Activated CD4-positive, alpha-beta T cell treated with anti-CD3 and anti-CD28 coated beads, Interleukin-2, amount 50 U/mL, for 24 hours (primary cell): ENCODE results near the gene SEMA6B.

Experiments
- DNase-seq, 2 donors: peaks; one replicate each; pipeline ENCODE4 v3.0.0-alpha.2; 2020; ENCODE audit warnings: low read depth in 1 of 2, low spot score in 1 of 2

The SEMA6B gene

DNA sequence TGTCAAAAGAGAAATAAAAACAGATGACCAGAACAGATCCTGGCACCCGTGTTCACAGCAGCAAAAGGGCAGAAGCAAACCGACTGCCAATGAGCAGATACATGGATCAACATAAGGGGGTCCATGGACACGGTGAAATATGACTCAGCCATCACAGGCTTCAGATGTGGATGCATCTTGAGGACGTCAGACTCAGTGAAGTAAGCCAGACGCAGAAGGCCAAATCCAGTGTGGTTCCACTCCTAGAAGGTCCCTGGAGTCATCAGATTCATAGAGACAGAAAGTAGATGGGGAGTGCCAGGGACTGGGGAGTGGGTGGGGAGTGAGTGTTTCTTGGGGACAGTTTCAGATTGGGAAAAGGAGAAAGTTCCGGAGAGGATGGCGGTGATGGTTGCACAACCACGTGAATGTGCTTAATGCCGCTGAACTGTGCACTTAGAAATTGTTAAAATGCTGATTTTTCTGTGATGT lies 28.8 kb upstream of the SEMA6B start:
- no peak for DNase-seq

DNA sequence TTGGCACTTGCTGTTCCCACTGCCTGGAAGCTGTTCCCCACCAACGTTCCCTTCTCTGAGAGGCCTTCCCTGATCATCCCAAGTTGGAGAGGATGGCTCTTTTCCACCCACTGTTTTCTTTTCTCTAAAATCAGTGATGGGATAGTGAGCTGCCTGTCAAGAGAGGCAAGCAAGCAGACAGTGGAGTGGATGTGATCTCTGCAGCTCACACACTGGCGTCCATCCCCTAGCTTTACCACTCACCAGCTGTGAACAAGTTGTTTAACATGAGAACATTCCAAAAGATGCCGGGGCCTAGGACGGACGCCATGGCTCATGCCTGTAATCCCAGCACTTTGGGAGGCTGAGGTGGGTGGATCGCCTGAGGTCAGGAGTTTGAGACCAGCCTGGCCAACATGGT lies 28.0 kb upstream of the SEMA6B start:
- no peak for DNase-seq

DNA sequence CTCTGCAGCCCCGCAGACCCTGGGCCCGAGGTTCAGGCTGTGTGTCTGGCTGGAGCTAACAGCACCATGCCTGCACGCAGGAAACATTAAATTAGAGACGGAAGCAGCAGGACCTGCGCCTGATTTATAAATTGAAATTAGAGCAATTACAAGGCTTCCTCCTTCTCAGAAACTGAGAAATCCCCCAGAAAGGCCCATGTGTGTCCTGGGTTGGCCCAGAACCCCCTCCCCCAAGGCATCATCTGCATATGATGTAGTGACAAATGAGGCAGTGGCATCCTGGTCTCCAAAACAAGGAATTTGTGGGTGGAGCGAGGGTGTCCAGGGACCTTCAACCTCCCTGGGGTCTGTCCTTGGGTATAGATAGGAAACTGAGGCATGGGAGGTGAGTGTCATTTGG lies 27.2 kb upstream of the SEMA6B start:
- DNase-seq, result no peak

DNA sequence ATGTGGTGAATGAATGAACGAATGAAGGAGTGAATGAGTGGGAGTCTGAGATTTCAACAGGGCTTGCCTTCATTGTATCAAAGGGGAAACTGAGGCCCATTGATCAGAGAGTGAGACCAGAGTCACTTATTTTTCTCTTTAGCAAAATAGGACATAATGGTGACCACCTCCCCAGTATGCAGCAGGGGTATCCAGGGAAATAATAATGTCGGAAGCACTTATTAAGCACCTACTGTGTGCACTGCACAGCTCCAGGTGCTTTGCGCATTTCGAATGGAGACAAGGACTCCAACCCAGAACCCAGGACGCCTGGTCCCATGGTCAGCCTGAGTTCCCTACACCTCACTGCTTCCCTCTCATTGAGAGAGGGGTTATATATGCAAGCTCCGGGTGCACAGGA lies 26.8 kb upstream of the SEMA6B start:
- DNase-seq, result no peak

DNA sequence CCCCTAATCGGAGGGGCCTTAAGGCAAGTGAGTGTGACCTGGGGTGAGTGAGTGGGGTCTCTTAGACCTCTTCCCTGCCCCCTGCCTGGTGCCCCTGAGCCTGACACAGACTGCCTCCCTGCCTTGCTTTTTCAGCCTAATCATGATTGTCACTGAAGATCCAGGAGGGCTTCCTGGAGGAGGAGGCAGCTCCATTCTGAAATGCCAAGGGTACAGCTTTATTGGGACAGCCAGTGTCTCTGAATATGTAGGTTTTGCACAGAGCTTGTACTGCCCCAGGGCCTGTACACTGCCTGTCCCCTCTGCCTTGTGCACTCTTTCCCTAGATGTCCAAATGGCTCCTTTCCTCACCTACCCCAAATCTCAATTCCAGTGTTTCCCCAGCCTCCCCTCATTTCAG lies 26.1 kb upstream of the SEMA6B start:
- no peak for DNase-seq

DNA sequence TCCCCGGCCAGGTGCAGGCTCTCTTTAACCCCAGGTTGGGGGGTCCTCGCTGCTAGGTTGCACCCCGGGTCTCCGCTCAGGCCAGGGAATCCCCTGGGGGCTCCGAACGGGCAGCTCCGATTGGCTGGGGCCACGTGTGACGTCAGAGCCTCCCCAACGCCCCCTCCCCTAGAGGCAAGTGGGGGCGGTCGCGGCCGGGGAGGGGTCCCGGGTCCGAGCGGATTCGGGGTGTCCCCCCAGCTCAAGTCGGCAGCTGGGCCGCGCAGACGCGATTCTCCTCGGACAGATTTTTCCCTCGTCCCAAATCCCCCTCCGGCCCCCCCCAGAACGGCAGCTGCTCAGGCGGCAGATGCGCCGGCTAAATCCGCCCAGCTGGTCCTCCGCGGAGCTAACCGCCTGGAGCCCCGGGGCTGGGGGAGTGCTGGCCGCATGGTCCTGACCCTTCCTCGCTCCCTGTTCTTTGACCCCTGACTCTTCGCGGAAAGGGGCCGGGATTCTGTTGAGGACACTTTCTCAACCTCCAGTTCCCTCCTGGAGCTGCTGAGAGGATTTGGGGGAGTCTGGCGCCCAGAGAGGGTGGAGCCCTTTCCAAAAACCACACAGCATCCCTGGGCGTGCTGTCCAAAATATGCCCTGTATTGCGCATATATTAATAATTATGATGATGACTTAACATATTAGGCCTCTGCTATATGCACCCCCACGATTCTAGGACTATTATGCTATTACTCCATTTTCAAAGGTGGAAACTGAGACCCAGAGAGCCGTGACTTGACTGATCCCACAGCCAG lies 25.4 kb upstream of the SEMA6B start:
- DNase-seq, result no peak

DNA sequence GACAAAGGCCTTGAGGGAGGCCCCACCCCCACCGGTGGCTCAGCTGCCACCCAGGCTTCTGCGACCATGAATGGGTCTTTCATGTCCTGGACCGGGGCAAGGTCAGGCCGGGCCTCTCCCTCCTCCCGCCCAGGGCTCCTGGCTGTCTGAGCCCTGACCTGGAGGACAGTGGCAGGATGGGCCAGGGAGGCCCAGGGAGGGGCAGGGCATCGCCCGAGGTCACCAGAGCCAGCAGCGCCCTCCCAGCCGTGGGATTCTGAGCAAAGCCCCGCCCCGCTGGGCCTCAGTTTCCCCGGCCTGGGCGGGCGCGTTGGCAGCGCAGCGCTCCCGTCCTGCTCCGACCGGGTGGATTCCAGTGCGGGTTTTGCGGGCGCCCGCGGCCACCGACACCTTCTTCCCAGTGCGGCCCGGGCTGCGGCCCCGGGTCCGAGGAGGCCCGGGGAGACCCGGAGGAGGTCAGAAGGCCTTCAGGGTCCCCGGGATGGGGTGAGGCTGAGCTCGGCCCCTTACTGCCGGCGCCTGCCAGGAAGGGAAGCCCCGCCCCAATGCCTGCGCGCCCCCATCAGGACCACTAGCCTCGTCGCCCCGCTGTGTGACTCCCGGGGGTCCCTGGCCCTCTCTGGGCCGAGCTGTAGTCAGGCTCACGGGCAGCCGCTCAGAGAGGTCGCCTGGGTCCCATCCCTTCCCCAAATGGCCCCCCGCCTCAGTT lies 24.6 kb upstream of the SEMA6B start:
- DNase-seq, result no peak

DNA sequence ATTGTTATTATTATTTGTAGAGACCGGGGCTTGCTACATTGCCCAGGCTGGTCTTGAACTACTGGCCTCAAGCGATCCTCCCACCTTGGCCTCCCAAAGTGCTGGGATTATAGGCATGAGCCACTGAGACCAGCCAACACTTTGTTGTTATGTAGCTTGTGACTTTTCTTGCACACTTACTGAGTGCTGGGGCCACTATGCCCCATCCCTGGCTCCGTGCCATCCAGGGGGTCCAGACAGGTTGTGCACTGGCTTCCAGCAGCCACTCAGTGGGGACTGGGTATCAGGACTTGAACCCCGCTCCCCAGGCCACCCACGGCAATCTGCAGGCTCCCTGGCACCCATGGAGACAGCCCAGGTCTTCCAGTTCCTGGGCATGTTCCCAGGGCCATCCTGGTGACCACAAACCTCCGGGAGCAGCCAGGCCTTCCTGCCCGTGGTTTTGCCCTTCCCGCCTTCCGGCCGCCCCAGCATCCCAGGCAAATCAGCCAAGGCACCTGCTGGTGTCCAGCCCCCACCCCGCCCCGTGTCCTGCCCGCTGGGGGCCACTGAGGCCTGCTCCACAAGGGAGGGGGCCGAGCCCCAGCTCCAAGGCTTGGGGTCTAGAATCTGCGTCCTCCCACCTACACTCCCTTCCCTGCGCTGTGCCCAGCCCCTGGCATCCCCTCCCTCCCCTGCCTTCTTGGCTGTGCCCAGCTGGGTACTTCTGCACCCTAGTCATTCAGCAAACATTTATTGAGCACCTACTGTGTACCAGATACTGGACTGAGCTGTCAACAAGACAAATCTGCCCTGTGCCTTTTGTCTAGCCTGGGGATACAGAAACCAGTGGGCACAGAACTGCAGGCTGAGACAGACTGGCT lies 23.7 kb upstream of the SEMA6B start:
- DNase-seq, result no peak

DNA sequence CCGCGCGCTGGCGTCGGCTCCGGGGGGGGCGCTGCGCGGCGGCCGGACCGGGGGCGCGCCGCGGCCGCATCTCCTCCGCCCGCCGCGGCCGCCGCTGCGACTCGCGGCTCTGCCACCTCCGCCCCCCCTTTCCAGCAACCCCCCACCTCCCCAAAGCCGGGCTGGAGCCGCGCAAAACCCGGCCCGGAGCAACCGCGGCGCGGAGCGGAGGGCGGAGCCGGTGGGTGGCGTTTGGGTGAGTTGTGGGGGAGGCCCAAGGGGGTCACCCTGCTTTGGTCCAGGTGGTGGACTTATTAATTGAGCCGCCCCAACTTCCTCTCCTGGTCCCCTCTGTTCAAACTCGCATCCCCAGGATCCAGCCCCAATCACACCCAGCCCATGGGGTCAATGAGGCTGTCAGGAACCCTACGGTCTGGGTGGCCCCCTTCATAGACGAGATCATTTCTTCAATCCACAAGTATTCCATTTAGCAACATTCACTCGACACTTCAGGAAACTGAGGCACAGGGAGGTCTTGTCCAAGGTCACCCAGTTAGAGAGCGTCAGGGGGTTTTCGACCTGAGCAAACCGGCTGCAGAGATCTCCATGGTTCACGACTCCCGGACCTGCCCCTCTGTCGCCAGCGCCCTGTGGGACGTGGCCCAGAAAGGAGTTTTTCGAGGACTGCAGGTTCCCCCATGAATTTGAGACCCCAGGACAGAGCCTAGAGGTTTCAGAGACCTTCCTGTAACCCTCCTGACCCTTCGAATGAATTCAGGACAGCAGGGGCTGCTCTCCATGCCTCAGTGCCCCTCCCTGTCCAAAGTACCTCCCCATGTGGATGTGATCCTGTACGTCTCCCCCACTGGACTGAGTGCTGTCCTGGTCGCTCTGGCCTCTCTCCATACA lies 22.4 kb upstream of the SEMA6B start:
- DNase-seq, result no peak

DNA sequence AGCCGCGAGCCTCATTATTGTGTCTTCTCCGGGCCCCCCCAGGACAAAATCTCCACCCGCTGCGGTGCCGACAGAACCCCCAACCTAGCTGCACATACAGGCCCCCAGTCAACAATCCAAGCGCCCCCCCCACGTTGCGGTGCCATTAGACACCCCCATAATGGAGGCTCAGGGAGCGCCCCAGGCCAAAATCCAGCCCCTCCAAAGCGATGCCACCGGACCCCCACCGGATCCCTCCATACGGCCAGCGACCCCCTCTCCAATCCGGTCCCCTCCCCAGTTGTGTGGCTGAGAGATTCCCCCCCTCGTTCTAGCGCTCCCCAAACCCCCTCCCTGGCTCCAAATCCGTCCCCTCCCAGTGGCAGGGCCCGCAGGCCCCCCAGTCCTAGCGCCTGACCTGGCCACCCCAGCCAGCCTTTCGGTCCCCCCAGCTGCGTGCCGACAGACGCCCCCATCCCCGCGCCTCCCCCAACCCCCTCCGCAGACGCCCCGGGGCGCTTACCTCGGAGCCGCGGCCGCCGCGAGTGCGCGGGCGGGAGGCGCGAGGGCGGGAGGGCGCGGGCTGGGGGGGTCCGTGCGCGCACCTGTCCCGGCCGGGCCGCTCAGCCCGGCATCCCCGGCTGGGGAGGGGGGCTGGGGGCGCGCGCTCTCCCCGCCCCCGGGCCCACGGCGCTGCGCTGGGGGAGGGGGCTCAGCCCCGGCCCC lies 21.6 kb upstream of the SEMA6B start:
- no peak for DNase-seq

DNA sequence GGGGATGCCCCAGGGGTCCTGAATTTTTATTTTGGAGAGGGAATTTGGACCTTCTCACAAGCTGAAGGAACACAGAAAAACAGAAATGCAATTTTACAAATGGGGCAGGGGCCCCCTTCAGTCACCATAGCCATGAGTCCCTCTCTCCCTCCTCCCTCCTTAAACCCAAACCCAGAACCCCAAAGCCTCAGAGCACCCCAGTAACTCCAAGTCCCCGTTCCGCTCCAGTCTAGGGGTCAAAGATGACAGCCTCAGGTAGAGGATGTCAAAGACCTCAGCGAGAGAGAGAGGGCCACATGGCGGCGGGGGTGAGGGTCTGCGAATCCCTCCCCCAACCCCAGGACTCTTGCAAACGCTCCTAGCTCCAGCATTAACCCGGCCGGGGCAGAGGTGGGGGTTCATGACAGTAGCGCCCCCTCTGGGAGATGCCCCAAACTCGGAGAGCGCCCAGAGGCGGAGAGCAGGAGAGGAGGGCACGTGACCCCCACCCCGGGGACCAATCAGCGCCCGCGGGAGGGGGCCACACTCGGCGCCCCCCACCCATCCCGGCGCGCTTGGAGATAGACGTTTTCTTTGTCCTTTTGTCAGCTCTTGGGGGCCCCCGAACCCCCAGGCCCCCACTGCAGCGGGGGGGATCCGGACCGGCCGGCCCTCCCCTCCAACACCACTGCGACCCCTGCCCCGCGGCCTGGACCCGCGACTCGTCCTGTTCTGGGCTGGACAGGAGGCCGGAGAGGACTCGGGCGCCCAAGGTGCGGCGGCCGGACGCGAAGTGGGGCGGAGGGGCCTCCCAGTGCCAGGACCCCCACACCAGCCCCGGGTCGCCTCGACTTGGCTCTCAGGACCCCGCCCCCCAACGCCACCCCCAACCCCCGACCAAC lies 20.8 kb upstream of the SEMA6B start:
- no peak for DNase-seq

DNA sequence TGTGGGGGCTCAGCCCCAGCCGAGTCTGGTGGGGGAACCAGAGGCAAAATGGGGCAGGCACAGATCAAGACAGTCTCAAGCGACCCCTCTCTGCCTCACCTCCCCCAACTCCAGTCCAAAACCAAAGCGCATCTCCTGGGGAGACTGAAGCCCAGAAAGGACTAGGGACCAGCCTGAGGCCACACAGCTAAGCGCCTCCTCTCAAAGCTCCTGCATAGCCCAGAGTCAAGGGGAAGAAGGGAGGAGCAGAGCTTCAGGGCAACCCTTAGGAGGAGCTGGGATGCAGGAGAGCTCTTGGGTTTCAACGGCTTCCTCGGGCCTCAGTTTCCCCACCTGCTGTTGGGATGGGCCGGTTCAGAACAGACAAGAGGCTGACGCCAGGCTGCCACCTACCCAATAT lies 19.9 kb upstream of the SEMA6B start:
- DNase-seq, result no peak

DNA sequence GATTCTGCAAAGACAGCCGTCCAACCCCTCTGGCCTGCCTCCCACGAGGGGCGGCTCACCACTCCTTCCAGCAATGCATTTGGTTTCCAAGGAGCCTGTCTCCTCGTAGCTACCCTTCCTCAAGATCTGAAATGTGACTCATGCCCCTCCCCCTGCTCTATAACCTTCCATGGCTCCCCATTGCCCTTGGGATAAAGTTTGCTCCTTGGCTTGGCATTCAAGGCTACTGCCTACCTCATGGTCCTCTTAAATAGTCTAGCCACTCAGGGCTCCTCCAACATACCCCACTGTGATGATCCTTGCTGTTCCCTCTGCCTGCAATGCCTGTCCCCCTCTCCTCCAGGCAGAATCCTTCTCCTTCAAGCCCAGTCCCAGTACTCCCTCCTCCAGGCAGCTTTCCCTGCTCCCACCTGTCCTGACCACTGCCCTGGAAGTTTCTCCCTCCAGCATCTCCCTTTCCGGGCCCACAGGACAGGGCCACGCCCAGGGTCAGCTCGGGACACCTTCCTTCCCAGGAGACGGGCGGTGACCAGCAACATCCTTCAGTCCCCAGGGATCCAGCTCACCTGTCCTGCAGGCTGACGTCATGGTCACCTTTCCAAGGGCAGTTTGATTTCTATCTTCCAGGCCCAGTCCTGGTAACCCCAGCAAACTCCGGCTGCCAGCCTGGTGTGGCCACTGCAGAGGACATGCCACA lies 19.2 kb upstream of the SEMA6B start:
- DNase-seq, result no peak

DNA sequence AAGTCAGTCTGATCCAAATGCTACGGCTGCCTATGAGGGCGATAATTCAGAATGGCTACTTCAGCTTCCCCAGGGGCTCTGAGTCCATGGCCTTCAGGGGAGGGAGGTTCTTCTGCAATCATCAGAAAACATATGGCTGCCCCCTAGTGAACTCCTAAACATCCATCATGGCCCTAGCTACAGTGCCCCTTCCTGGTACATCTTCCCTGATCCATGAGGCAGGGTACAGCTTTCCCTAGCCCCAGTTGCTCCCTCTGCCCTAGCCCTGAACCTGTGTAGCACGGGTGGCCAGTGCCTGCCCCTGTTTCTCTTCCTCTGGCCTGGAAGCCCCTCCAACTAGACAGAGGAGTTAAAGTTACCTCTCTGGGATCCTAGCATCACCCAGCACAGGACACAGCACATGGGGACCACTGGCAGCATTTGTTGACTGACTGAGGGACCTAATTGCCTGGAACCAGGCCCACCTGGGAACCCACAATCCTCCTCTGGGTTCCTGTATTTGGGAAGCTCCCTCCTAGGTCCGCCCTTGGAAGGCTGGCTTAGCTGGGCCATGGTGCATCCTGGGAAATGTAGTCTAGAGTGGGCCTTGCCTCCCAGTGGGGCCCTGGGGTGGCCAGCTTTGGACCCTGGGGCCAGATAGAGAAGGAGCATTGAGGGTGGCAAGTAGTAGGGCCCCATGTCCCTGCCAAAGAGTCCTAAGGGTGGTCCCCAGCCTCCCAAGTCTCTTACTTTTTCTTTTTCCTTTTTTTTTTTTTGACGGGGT lies 17.7 kb upstream of the SEMA6B start:
- no peak for DNase-seq

DNA sequence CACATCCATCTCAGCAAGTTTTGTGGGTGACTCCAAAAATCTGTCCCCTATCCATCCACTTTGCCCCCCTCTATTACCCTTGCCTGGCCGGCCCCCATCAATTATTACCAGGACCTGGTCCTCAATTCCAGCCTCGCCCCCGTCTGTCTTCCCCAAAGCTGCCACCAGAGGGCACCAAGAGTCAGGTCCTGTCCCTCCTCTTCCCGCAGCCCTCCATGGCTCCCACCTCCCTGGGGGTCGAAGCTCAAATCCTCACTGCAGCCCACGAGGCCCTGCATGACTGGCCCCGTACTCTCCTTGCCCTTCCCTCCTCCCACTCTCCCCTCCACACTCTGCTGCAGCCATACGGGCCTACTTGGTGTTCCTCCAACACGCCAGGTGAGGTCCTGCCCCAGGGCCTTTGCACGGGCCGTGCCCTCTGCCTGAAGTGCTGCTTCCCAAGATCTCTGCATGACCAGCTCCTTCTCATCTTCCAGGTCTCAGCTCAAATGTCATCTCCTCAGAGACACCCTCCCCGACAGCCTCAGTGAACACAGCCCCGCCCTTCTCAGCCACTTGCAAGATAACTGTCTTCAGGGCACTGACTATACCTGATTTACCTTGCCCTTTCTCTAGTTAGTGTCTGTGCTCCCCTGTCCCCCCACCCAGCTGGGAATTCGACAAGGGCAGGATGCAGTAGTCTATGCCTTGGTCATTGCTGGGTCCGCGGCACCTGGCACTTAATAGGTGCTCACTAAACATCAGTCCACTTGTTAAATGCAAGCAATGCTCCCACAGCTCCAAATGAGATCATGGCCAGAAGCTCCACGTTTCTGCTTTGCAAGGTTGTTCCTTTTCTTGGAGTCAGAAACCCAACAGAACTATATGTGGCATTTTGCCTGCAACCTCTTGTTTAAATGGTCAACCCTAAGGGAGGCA lies 16.8 kb upstream of the SEMA6B start:
- peak; percentile 46 to 47 for DNase-seq

DNA sequence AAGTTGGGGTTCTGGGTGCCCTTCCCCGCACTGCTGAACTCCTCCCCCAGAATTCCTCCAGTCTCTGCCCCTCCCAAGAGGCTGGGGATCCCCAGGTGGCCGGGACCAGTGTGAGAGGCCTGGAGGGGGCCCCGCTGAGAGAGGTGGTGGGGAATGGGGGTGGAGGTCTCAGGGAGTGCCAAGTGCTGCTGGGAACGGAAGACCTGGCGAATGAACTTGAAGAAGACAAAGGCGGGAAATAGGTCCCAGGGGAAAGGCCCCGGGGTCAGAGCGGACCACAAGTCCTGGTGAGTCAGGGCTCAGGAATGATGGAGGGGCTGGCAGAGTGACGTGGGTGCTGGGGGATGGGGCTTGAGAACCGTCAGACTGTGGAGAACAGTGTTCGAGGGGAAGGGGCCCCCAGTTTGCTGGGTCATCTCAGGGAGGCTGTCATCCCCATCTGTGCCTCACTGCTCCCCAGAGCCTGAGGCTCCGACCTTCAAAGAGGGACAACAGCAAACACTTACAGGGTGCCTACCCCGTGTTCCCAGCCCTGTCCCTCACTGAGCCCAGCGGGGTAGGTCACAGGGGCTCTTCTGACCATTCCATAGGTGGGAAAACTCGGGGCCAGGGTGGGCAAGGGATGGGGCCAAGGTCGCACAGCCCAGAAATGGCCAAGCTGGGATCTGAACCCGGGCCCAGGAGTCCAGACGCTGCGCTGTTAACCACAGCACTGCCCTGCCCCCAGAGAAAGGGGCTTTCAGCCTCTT lies 16.0 kb upstream of the SEMA6B start:
- no peak for DNase-seq
